ENCODE results near the gene OLFML2A.

DNA sequence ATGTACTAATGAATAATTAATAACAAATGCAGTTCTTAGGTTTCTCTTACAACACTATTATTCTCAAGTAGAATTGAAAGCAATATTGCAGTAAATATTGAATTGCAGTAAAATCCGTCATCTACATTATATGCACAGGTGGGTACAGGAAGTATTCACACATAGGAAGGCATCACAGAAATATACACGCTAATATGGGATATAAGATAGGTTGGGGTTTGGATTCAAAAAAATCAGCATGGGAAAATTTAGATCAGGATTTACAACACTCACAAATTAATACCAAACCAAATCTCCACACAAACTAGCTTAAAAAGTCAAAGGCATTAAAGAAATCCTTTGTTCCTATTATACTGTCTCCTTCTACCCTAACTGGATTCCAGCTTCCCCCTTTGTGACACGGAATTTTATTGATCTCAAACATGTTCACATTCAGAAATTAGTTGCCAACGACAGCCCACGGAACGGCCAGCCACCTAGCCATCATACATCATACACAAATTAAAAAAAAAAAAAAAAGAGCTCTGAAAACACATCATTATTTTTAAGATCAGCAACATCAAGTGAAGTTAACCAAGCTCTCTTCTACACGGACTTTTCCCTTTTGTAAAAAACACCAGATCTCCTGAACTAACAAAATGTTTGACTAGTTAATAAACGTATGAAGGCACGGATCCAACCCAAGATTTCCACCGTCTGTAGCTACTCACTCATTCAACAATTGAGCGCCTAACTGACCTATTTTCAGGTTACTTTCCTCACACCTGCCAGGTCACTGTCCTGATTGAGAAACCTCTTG lies 8.0 kb upstream of the OLFML2A start:
- TF ChIP-seq ZNF473 (tag by site-specific recombination; IDR thresholded peaks at IDR 0.05) (no peak), HOXA7 (CRISPR knock-in tag; IDR thresholded peaks at IDR 0.05; ENCODE audit: borderline replicate concordance) (no peak), TCF7L2 (IDR thresholded peaks at IDR 0.05; ENCODE audit: borderline replicate concordance, low read depth, low read length) (no peak), ZBTB21 (tag by site-specific recombination; IDR thresholded peaks at IDR 0.05) (no peak), ZNF624 (tag by site-specific recombination; IDR thresholded peaks at IDR 0.05) (no peak), ZNF175 (tag by site-specific recombination; IDR thresholded peaks at IDR 0.05) (no peak)
- TF ChIP-seq, protein P1, sequence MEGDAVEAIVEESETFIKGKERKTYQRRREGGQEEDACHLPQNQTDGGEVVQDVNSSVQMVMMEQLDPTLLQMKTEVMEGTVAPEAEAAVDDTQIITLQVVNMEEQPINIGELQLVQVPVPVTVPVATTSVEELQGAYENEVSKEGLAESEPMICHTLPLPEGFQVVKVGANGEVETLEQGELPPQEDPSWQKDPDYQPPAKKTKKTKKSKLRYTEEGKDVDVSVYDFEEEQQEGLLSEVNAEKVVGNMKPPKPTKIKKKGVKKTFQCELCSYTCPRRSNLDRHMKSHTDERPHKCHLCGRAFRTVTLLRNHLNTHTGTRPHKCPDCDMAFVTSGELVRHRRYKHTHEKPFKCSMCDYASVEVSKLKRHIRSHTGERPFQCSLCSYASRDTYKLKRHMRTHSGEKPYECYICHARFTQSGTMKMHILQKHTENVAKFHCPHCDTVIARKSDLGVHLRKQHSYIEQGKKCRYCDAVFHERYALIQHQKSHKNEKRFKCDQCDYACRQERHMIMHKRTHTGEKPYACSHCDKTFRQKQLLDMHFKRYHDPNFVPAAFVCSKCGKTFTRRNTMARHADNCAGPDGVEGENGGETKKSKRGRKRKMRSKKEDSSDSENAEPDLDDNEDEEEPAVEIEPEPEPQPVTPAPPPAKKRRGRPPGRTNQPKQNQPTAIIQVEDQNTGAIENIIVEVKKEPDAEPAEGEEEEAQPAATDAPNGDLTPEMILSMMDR (tag by site-specific recombination; IDR thresholded peaks at IDR 0.05) = no peak
- TF ChIP-seq, protein P2, sequence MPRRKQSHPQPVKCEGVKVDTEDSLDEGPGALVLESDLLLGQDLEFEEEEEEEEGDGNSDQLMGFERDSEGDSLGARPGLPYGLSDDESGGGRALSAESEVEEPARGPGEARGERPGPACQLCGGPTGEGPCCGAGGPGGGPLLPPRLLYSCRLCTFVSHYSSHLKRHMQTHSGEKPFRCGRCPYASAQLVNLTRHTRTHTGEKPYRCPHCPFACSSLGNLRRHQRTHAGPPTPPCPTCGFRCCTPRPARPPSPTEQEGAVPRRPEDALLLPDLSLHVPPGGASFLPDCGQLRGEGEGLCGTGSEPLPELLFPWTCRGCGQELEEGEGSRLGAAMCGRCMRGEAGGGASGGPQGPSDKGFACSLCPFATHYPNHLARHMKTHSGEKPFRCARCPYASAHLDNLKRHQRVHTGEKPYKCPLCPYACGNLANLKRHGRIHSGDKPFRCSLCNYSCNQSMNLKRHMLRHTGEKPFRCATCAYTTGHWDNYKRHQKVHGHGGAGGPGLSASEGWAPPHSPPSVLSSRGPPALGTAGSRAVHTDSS (tag by site-specific recombination; IDR thresholded peaks at IDR 0.05) = no peak

Measured in HEK293 (cell line).